GM23338 (cell line): ENCODE data around the gene IGF2BP3. TPM values are rescaled to one million over a fixed set of nuclear protein-coding genes. Genes with fewer than 3 reads are reported as not detected.

Experiments
- ATAC-seq: fragments of 200-7000 bp; cut with Tn5 transposase; 3 replicates; pipeline ENCODE4 v1.9.1; 2020
- DNase-seq: peaks from one replicate; pipeline ENCODE4 v3.0.0-alpha.2; 2015; ENCODE audit warnings: low spot score
- H2AFZ ChIP-seq: fragments of 200-600 bp; sonication (generic); 2 replicates; pipeline ENCODE4 v1.8.0; 2016; ENCODE audit warnings: antibody characterized with exemption, mild to moderate bottlenecking, moderate library complexity
- H3F3A ChIP-seq: fragments of 200-600 bp; sonication (generic); replicated peaks from 2 replicates; pipeline ENCODE4 v1.8.0; 2017; ENCODE audit warnings: antibody characterized with exemption, mixed run types, low read depth
- H3K27ac ChIP-seq: fragments of 200-600 bp; sonication (generic); 2 replicates; pipeline ENCODE4 v1.6.1; 2016; ENCODE audit warnings: low read depth
- H3K27me3 ChIP-seq: fragments of 200-600 bp; sonication (generic); 2 replicates; pipeline ENCODE4 v1.8.0; 2016; ENCODE audit warnings: mild to moderate bottlenecking, mixed run types, moderate library complexity; ENCODE audit not compliant: insufficient read depth
- H3K36me3 ChIP-seq: fragments of 200-600 bp; sonication (generic); 2 replicates; pipeline ENCODE4 v1.8.0; 2016; ENCODE audit warnings: mild to moderate bottlenecking; ENCODE audit not compliant: insufficient read depth
- H3K4me1 ChIP-seq: fragments of 200-600 bp; sonication (generic); 2 replicates; pipeline ENCODE4 v1.8.0; 2016; ENCODE audit warnings: mild to moderate bottlenecking, moderate library complexity; ENCODE audit not compliant: insufficient read depth
- H3K4me2 ChIP-seq: fragments of 200-600 bp; sonication (generic); 2 replicates; pipeline ENCODE4 v1.7.1; 2017; ENCODE audit warnings: mixed run types
- H3K4me3 ChIP-seq: fragments of 200-600 bp; sonication (generic); 2 replicates; pipeline ENCODE4 v1.6.1; 2016; ENCODE audit warnings: mixed run types
- H3K79me2 ChIP-seq: fragments of 200-600 bp; sonication (generic); replicated peaks from 2 replicates; pipeline ENCODE4 v1.8.0; 2017; ENCODE audit warnings: mild to moderate bottlenecking; ENCODE audit not compliant: insufficient read depth
- H3K9me2 ChIP-seq: fragments of 200-600 bp; sonication (generic); 2 replicates; pipeline ENCODE4 v1.8.0; 2017; ENCODE audit not compliant: insufficient read depth
- H4K20me1 ChIP-seq: fragments of 200-600 bp; sonication (generic); replicated peaks from 2 replicates; pipeline ENCODE4 v1.8.0; 2017; ENCODE audit warnings: mild to moderate bottlenecking; ENCODE audit not compliant: insufficient read depth
- H3K27ac Mint-ChIP-seq: 2 replicates; pipeline ENCODE4 v1.8.0; 2020; ENCODE audit warnings: inconsistent platforms, mild to moderate bottlenecking, moderate library complexity, mixed read lengths
- H3K27me3 Mint-ChIP-seq: 3 replicates; pipeline ENCODE4 v1.8.0; 2022; ENCODE audit warnings: low read depth, mild to moderate bottlenecking, moderate library complexity, mixed read lengths, inconsistent platforms; ENCODE audit not compliant: insufficient read depth, poor library complexity
- H3K36me3 Mint-ChIP-seq: 3 replicates; pipeline ENCODE4 v1.8.0; 2021; ENCODE audit warnings: low read depth, mild to moderate bottlenecking, inconsistent platforms, moderate library complexity, mixed read lengths
- H3K4me1 Mint-ChIP-seq: 3 replicates; pipeline ENCODE4 v1.8.0; 2020; ENCODE audit warnings: mild to moderate bottlenecking, inconsistent platforms, mixed read lengths
- H3K4me3 Mint-ChIP-seq: 3 replicates; pipeline ENCODE4 v1.8.0; 2021; ENCODE audit warnings: moderate library complexity, mild to moderate bottlenecking, inconsistent platforms, mixed read lengths
- H3K9me3 Mint-ChIP-seq: 3 replicates; pipeline ENCODE4 v1.8.0; 2020; ENCODE audit warnings: moderate library complexity, mild to moderate bottlenecking, inconsistent platforms, mixed read lengths
- CREB1 ChIP-seq: fragments of 250-450 bp; sonication (Bioruptor Pico); IDR thresholded peaks from 2 replicates; pipeline ENCODE4 v1.5.0; 2020; ENCODE audit warnings: low read depth, mild to moderate bottlenecking, moderate library complexity
- CTCF ChIP-seq, 2 experiments: fragments of 200-600 bp in 1 of 2; sonication (generic) in 1 of 2; conservative IDR thresholded peaks; 2 replicates each; pipeline versions ENCODE4 v1.5.1 to v1.6.1; 2016 to 2017; ENCODE audit warnings: antibody characterized with exemption in 2 of 2, low read depth in 2 of 2, mild to moderate bottlenecking in 2 of 2, moderate library complexity in 1 of 2
- EZH2 ChIP-seq: fragments of 200-600 bp; sonication (generic); IDR thresholded peaks from one replicate; pipeline ENCODE4 v1.8.0; 2017; ENCODE audit warnings: antibody characterized with exemption, mild to moderate bottlenecking, low read depth; ENCODE audit not compliant: unreplicated experiment
- EZH2phosphoT487 ChIP-seq: fragments of 200-600 bp; sonication (generic); IDR thresholded peaks from one replicate; pipeline ENCODE4 v1.8.1; 2018; ENCODE audit warnings: antibody characterized with exemption; ENCODE audit not compliant: unreplicated experiment
- JUNB ChIP-seq: IDR thresholded peaks from one replicate; pipeline ENCODE4 v1.6.1; 2016; ENCODE audit warnings: antibody characterized with exemption; ENCODE audit not compliant: unreplicated experiment
- NANOG ChIP-seq: IDR thresholded peaks from 2 replicates; pipeline ENCODE4 v1.6.1; 2016; ENCODE audit warnings: antibody characterized with exemption, borderline replicate concordance
- POLR2AphosphoS5 ChIP-seq: IDR thresholded peaks from 2 replicates; pipeline ENCODE4 v1.6.1; 2016; ENCODE audit warnings: antibody characterized with exemption, low read depth
- STAT1 ChIP-seq: IDR thresholded peaks from one replicate; pipeline ENCODE4 v1.6.1; 2016; ENCODE audit warnings: antibody characterized with exemption; ENCODE audit not compliant: unreplicated experiment
- ZNF114 ChIP-seq: fragments of 250-450 bp; sonication (Bioruptor Pico); IDR thresholded peaks from 2 replicates; pipeline ENCODE4 v1.5.0; 2020; ENCODE audit warnings: mild to moderate bottlenecking, moderate library complexity
- ZNF331 ChIP-seq: fragments of 250-450 bp; sonication (Bioruptor Pico); IDR thresholded peaks from 2 replicates; pipeline ENCODE4 v1.5.0; 2020; ENCODE audit warnings: low read depth, mild to moderate bottlenecking, moderate library complexity
- polyA plus RNA-seq: library from polyadenylated mRNA; unstranded; fragments of >200 nt; fragmentation: Nextera tagmentation; extraction: Ambion mirVana; gene quantifications from 2 replicates; pipeline ENCODE4 v1.2.1, GENCODE V29; 2016
- total RNA-seq: library from RNA; depleted of rRNA; stranded (reverse); fragments of >200 nt; shearing (Covaris generic); gene quantifications from 2 replicates; pipeline ENCODE4 v1.2.3, GENCODE V29; 2014
- TF ChIP-seq, protein P1 (sequence below): IDR thresholded peaks from one replicate; pipeline ENCODE4 v1.6.1; 2018; ENCODE audit warnings: antibody characterized with exemption; ENCODE audit not compliant: unreplicated experiment
- TF ChIP-seq, protein P2 (sequence below): fragments of 250-450 bp; sonication (Bioruptor Pico); IDR thresholded peaks from 2 replicates; pipeline ENCODE4 v1.5.0; 2020; ENCODE audit warnings: mild to moderate bottlenecking, moderate library complexity
- TF ChIP-seq, protein P3 (sequence below): IDR thresholded peaks from 2 replicates; pipeline ENCODE4 v1.6.1; 2016; ENCODE audit warnings: antibody characterized with exemption

Gene IGF2BP3
- total and polyA plus RNA-seq, 2 experiments from 2014 or later = 52.0 to 183 TPM

GRCh38 chr7:23393636-23394035 lies 76.7 kb downstream of the IGF2BP3 start:
- ATAC-seq (no peak), DNase-seq (no peak)
- TF ChIP-seq, protein P1, sequence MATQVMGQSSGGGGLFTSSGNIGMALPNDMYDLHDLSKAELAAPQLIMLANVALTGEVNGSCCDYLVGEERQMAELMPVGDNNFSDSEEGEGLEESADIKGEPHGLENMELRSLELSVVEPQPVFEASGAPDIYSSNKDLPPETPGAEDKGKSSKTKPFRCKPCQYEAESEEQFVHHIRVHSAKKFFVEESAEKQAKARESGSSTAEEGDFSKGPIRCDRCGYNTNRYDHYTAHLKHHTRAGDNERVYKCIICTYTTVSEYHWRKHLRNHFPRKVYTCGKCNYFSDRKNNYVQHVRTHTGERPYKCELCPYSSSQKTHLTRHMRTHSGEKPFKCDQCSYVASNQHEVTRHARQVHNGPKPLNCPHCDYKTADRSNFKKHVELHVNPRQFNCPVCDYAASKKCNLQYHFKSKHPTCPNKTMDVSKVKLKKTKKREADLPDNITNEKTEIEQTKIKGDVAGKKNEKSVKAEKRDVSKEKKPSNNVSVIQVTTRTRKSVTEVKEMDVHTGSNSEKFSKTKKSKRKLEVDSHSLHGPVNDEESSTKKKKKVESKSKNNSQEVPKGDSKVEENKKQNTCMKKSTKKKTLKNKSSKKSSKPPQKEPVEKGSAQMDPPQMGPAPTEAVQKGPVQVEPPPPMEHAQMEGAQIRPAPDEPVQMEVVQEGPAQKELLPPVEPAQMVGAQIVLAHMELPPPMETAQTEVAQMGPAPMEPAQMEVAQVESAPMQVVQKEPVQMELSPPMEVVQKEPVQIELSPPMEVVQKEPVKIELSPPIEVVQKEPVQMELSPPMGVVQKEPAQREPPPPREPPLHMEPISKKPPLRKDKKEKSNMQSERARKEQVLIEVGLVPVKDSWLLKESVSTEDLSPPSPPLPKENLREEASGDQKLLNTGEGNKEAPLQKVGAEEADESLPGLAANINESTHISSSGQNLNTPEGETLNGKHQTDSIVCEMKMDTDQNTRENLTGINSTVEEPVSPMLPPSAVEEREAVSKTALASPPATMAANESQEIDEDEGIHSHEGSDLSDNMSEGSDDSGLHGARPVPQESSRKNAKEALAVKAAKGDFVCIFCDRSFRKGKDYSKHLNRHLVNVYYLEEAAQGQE = no peak
- no peak for TF ChIP-seq EZH2phosphoT487
- TF ChIP-seq CREB1 = no peak
- TF ChIP-seq JUNB = no peak
- no peak for TF ChIP-seq ZNF114 (CRISPR knock-in tag)
- no peak for TF ChIP-seq POLR2AphosphoS5
- TF ChIP-seq CTCF (conservative IDR thresholded peaks at IDR 0.05; ENCODE audit: low read depth in 2 of 2) = no peak
- no peak for TF ChIP-seq ZNF331
- TF ChIP-seq NANOG = no peak
- TF ChIP-seq STAT1 = no peak
- TF ChIP-seq, protein P2, sequence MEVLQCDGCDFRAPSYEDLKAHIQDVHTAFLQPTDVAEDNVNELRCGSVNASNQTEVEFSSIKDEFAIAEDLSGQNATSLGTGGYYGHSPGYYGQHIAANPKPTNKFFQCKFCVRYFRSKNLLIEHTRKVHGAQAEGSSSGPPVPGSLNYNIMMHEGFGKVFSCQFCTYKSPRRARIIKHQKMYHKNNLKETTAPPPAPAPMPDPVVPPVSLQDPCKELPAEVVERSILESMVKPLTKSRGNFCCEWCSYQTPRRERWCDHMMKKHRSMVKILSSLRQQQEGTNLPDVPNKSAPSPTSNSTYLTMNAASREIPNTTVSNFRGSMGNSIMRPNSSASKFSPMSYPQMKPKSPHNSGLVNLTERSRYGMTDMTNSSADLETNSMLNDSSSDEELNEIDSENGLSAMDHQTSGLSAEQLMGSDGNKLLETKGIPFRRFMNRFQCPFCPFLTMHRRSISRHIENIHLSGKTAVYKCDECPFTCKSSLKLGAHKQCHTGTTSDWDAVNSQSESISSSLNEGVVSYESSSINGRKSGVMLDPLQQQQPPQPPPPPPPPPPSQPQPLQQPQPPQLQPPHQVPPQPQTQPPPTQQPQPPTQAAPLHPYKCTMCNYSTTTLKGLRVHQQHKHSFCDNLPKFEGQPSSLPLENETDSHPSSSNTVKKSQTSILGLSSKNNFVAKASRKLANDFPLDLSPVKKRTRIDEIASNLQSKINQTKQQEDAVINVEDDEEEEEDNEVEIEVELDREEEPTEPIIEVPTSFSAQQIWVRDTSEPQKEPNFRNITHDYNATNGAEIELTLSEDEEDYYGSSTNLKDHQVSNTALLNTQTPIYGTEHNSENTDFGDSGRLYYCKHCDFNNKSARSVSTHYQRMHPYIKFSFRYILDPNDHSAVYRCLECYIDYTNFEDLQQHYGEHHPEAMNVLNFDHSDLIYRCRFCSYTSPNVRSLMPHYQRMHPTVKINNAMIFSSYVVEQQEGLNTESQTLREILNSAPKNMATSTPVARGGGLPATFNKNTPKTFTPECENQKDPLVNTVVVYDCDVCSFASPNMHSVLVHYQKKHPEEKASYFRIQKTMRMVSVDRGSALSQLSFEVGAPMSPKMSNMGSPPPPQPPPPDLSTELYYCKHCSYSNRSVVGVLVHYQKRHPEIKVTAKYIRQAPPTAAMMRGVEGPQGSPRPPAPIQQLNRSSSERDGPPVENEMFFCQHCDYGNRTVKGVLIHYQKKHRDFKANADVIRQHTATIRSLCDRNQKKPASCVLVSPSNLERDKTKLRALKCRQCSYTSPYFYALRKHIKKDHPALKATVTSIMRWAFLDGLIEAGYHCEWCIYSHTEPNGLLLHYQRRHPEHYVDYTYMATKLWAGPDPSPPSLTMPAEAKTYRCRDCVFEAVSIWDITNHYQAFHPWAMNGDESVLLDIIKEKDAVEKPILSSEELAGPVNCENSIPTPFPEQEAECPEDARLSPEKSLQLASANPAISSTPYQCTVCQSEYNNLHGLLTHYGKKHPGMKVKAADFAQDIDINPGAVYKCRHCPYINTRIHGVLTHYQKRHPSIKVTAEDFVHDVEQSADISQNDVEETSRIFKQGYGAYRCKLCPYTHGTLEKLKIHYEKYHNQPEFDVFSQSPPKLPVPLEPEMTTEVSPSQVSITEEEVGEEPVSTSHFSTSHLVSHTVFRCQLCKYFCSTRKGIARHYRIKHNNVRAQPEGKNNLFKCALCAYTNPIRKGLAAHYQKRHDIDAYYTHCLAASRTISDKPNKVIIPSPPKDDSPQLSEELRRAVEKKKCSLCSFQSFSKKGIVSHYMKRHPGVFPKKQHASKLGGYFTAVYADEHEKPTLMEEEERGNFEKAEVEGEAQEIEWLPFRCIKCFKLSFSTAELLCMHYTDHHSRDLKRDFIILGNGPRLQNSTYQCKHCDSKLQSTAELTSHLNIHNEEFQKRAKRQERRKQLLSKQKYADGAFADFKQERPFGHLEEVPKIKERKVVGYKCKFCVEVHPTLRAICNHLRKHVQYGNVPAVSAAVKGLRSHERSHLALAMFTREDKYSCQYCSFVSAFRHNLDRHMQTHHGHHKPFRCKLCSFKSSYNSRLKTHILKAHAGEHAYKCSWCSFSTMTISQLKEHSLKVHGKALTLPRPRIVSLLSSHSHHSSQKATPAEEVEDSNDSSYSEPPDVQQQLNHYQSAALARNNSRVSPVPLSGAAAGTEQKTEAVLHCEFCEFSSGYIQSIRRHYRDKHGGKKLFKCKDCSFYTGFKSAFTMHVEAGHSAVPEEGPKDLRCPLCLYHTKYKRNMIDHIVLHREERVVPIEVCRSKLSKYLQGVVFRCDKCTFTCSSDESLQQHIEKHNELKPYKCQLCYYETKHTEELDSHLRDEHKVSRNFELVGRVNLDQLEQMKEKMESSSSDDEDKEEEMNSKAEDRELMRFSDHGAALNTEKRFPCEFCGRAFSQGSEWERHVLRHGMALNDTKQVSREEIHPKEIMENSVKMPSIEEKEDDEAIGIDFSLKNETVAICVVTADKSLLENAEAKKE = no peak
- TF ChIP-seq, protein P3, sequence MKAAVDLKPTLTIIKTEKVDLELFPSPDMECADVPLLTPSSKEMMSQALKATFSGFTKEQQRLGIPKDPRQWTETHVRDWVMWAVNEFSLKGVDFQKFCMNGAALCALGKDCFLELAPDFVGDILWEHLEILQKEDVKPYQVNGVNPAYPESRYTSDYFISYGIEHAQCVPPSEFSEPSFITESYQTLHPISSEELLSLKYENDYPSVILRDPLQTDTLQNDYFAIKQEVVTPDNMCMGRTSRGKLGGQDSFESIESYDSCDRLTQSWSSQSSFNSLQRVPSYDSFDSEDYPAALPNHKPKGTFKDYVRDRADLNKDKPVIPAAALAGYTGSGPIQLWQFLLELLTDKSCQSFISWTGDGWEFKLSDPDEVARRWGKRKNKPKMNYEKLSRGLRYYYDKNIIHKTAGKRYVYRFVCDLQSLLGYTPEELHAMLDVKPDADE = no peak
- no peak for TF ChIP-seq EZH2
- H4K20me1 ChIP-seq = peaks cover 62% of the 10 kb centered on the region
- H3K4me3 ChIP-seq = no peak overlapping the region
- Mint-ChIP-seq H3K9me3 (no peaks in the 10 kb centered on the region; the same call in 2 of the 3 replicates), H3K36me3 (peaks cover 59% of the 10 kb centered on the region), H3K27me3 (peaks cover 2% of the 10 kb centered on the region), H3K4me1 (peaks cover 6% of the 10 kb centered on the region; the same call in 2 of the 3 replicates), H3K4me3 (no peak overlapping the region), H3K27ac (no peak overlapping the region)
- H3K4me1 ChIP-seq = 0 out of 2 replicates have a peak, but pooled peaks cover 4% of the 10 kb centered on the region
- no peak overlapping the region for H3K4me2 ChIP-seq
- no peaks in the 10 kb centered on the region for H3K9me2 ChIP-seq
- no peak overlapping the region for H3K27ac ChIP-seq
- peaks cover 20% of the 10 kb centered on the region; the same call in 1 of the 2 replicates for H3F3A ChIP-seq
- no peaks in the 10 kb centered on the region for H3K27me3 ChIP-seq
- H2AFZ ChIP-seq = no peak overlapping the region
- peaks cover 99% of the 10 kb centered on the region for H3K79me2 ChIP-seq
- H3K36me3 ChIP-seq = peaks cover 14% of the 10 kb centered on the region
